ENCODE measurements around the gene GNB4.

The GNB4 gene

DNA sequence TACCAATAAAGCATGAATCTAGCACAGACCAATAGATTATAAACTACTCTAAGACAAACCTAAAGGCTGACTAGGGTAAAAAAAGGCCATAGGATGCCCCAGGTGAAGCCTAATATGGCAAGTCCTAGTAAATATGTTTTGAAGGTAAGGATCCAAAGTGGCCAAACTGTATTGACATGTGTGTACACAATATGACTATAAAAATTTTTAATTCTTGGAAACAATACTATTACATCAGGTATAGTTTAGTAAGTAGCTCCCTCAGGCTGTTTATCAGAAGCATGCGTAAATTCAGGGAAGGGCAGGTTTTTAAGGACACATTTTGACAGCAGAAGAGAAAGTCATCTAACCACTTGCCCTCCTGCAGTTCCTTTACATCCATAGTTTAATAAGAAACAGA, 18.8 kb downstream of the GNB4 start:
- no peak for DNase-seq

DNA sequence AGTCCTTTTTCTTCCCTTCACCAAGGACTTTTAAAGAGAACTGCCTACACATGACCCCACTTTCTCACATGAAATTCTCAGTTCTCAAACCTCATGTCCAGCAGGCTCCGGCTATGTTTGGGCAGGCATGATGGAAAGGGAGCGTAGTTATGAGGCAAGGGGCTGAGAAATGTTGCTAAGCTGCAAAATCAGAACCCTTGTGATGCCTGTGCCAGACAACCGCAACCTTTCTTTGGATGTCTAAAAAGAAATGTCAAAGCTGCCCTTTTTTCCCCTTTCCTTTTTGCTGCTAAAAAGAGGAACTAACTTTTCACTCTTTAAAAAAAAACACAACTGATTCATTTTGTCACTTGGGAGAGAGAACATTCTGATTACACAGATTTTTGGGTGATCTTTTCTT, 19.2 kb downstream of the GNB4 start:
- no peak for DNase-seq

DNA sequence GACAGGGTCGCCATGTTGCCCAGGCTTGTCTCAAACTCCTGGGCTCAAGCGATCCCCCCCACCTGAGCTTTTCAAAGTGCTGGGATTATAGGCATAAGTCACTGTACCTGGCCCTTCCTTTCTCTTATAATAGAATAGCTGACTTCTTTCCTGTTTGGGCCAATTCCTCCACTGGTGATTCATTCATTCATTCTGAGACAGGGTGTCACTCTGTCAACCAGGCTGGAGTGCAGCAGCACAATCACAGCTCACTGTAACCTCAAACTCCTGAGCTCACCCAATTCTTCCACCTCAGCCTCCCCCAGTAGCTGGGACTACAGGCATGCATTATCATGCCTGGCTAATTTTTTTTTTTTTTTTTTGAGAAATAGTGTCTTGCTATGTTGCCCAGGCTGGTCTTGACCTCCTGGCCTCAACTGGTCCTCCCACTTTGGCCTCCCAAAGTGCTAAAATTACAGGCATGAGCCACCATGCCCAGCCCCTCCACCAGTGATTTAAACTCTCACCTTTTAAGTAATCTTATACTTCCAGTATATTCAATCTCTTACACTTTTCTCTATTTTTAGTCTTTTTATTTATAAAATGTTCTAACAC, 20.9 kb downstream of the GNB4 start:
- no peak for DNase-seq

DNA sequence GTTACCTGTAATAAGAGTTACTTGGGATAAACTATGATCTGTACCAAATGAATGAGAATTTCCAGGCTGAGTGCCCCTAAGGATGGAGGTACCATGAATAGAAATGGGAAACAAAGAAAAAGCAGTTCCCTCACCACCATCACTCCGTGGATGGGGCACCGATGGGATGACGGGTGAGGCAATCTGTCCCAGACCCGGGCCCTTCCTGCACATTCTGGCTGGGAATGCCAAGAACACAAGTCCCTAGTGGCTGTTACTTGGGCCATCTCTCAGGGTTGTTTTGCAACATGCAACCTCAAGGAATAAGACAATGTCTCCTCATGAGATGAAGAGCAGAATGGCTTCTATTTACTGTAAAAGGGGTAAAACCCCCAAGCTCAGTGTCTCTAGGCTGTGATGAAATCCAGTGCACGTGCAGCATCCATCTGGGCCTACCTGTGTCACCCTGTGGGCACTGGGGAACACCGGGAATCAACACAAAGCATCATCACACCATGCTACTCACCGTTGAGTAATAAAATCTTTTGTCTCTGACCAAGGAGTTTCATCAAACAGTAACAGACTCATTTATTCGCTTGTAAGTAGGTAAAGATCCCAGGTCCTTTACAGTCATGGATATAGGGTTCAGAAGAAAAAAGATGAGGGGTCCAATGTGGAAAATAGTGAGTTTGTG, 22.3 kb downstream of the GNB4 start:
- DNase-seq = no peak

DNA sequence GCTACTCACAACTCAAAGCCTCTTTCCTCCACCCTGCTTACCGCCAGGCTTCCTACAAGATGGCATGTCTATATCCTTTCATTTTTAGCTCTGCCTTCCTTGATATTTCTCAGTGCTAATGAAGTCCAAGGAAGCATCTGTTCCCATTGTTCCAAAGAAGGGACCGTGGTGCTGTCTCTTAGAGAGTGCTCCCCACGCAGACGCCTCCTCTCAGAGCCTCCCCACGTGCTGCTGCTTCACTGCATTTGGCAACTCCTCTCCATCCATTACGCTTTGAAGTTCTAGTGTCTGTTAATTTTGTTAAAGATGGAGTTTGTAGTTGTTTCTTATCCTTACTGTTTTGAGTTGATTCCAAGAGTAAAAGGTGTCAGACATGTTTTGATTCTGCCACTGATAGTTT, 26.2 kb downstream of the GNB4 start:
- DNase-seq = no peak

DNA sequence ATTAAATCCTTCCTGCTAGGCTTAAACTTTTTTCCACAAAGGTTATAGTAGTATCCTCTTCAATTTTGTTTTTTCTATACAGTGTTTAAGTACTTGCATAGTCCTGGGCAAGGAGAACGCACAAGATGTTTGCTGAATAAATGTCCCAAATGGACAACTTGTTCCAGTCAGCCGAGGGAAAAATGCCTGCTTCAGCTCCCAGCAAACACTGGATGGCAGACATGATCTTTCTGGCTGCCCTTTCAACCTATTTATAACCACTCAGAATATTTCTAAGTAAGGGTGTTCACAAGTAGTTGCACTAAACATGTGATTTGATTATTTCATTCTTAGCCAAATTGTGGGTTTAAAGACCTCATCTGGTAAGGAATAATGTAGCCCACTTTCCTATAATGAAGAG, 29.8 kb downstream of the GNB4 start:
- DNase-seq = no peak

DNA sequence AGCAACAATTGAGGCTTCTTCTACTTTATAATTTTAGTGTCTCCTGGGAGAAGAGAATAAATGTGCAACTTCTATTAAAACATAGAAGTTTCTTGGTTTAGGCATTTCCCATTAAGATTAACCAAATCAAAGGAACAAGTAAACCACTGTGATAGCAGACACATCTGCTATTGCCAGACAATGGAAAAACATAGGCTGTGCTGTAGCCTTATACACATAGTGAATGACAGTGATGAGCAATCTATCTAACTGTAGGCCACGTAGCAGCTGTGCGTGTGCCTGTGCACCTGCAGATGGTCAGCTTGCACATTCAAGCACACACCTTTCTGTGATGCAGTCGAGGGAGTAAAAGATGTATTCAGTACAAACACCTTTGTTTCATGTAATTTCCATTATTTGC, 32.7 kb downstream of the GNB4 start:
- no peak for DNase-seq

DNA sequence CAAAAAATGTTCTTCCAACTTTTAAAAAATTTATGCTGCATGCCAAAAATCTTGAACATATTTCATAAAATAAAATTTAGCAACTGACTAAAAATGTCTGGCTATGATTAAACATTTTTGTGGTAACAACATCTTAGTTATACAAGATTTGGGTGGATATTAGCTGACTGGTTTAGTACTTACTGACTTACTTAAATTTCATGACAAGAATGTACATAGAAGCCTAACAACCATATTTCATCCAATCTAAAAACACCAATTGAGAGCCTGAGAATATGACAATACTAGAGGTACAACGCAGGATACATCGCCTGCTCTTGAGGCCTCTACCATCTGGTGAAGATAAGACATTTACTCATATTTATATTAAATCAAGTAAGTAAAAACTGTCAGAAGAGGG, 34.6 kb downstream of the GNB4 start:
- DNase-seq = no peak

DNA sequence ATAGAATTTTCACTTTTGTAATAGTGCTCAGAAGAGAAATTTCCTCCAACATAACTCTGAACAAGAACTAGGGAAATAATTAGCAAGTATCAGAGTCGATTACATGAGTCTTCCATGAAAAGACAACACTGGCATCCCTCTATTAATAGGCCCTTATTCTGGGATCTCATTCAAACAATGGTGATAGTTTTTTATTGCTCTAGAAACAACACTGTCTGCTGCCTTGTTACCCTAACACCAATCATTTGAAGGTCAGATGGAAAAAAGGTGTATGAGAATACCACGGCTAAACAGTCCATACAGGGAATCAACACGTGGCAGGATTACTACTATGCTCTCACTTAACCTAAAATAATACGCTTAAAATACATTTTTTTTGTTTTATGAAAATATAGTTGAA, 35.9 kb downstream of the GNB4 start:
- no peak for DNase-seq

DNA sequence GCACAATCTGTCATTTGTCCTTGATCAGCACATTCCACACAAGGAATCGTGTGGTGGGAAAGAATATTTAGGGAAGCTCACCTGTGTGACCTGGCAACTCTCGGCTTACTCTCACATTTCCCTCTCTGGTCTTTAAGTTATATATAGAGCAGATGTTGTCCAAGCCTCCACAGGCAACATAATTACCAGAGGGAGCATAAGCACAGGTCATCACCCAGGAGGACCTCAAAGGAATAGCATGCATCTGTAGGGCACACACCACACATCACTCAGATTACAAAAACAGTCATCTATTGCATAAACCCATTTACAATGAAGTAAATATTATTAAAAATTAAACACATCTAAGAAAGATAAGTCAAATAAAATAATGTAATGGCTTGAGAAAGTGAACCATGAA, 36.5 kb downstream of the GNB4 start:
- DNase-seq = no peak

DNA sequence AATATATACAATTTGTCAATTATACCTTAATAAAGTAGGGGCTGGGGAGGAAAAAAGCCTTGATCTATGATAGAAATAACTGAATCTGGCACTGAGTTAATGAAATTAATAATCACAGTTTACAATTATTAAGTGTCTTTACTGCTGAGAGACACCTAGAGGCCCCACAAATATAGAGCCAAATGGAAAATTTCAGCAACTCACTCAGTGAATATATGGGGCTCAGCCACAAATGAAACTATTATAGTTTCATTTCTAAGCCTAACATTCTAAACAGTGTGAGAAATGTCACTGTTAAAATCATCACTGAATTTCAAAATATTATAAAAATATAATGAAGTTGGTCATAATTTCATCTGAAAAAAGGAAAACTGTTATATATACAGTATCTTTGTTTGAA, 40.3 kb downstream of the GNB4 start:
- no peak for DNase-seq

DNA sequence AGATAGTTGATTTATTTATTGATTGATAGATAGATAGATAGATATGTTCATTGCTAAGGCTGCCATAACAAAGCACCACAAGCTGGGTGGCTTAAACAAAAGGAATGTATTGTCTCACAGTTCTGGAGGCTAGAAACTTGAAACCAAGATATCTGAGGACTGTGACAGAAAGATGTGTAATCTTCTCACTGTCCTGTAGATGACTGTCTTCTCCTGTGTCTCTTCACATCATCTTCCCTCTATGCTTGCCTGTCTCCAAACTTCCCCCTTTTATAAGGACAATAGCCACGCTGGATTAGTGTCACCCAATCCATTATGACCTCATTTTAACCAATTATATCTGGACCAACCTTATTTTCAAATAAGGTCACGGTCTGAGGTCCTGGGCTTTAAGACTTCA, 40.9 kb downstream of the GNB4 start:
- no peak for DNase-seq

DNA sequence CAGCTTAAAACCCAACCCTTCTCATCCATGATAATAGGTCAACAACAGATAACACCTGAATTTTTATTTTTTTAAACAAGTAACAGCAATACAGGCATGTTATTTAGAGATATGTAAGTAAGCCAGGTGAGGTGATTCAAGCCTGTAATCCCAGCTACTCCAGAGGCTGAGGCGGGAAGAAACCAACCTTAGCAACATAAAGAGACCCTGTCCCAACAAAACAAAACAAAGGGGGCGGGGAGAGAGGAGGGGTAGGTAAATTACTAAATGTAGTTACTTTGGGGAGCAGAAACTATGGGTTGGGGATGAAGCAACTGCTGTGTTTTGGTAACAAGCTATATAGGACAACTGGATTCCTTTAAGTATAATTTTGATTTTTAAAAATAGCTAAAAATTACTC, 47.0 kb downstream of the GNB4 start:
- no peak for DNase-seq

DNA sequence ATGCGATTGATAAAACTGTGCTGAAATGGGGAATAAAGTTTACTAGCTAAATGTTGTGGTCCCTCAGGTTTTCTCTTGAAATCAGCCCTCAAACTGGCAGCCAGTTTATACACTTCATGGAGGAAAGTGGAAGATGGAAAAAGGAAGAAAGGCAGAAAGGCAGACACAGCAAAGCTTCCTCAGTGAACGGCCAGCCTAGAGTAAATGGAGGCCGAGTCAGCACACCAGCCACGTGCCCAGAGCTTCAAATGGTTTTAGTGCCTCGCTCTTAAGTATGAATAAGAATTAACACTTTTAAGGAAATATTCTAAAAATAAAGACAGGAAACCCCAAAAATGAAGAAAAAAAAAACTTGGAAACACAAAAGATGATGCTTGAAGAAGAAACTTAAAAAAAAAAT, 48.3 kb downstream of the GNB4 start:
- no peak for DNase-seq

DNA sequence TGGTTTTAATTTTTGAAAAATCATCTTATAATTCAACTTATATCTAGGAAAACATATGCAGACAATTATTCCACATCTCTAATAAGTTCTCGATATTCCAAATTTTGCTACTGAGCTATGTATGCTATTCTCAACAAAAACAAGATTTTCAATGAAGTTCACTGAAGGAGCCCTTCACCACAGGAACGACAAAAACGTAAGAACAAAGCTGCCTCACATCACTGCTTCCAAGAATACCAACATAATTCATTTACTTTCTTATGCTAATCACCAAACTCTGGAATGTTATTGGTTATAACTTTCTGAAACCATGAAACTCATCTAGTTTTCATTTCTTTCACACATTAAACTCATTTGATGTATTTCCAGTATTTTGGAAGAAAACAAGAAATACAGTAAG, 49.7 kb downstream of the GNB4 start:
- DNase-seq = no peak

DNA sequence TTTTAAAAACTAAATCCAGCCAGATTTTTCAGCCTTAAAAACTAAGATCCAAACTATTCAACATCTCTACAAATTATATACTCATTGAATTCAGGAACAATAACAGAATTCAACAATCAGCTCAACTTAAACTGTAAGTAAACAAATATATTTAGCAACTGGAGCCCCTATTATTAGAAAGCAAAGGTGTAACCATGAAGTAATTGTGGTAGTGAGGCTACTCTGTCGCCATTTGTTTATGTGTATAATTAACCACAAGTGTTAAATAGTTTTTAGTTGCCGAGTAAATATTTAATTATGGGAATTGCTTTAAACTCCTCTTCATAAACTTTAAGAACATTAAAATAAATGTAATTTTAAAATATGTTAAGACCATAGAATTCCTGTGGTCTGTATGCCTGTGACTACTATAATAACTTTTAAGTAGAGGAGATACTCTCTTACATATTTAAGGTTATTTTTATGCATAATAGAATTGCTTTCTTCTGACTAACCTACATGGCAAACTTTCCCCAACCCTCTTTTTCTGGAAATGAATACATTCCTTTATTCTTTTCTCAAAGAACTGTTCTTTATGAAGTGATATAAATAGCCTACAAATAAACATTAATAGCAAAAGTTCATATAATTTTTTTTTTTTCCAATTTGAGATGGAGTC, 52.6 kb downstream of the GNB4 start:
- DNase-seq = no peak

DNA sequence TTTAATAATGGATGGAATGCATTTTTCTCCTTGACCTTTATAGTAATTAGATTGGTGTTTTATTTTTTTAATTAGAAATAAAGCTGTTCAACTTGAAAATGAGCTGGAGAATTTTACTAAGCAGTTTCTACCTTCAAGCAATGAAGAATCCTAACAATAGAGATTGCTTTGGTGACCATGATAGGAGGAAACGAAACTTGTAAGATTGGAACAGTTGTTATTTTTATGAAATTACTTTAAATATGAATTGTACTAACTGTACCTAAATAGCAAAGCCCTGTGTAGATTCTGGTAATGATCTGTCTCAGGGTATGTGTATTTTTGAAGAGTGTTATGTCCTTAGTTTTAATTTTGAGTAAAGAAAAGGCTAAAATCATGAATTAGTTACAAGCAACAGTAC, 59.4 kb downstream of the GNB4 start:
- DNase-seq = no peak

DNA sequence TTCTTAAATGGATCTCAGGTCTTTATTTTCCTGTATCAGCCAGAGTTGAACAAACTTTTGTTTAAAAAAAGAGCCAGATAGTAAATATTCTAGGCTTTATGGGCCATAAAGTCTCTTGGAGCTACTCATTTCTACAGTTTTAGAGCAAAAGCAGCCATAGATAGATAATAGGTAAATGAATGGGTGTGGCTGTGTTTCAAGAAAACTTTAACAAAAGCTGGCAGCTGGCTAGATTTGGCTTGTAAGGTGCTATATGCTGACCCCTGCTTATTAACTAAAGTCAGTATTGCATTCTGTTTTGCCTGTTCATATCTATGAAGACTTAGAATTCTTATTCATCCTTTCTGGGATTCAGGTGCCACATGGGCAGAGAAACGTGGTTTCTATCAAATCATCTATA, 74.8 kb downstream of the GNB4 start:
- no peak for DNase-seq

DNA sequence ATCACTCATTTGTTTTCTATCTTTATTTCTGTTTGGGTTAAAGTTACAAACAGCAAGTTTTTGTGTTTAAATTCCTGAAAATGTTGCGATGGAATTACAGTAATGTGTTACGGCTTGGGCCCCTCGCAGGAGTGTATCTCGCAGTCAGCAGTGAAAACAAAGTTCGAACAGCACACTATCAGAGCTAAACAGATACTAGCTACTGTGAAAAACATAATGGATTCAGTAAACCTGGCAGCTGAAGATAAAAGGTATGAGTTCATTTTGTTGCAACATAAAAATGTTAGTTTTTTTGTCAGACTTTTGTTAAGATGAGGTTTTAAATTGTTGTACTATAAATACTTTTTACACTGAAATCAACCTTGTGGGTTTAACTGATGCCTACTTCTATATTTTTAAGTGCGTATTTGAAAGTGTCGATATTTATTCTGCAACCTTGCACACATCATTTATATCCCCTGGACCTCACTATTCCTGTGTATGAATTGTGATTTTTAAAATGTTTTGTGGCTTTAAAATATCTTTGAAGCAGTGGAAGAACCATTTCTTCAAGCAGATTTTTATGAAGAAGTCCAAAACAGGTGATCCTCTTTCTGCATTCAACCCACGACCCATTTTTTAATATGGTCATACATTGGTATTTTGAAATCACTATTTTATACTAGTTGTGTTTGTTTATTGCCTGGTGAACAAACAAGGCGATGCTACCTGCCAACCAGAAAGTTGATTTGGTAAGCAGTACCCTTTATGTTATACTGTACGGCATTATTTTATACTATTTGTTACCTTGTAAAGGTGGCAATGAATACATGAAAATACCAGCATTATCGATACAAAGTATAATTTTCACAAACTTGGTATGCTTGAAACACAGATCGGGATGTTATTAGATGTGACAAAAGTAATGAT, 75.9 kb downstream of the GNB4 start:
- DNase-seq = no peak

DNA sequence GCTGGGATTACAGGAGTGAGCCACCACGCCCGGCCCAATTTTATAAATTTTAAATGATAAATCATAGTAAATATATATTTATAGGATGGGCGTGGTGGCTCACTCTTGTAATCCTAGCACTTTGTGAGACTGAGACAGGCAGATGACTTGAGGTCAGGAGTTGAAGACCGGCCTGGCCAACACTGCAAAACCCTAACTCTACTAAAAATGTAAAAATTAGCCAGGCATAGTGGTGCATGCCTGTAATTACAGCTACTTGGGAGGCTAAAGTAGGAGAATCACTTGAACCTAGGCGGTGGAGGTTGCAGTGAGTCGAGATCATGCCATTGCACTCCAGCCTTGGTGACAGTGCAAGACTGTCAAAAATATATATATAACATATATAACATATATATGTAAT, 77.3 kb downstream of the GNB4 start:
- DNase-seq = no peak

DNA sequence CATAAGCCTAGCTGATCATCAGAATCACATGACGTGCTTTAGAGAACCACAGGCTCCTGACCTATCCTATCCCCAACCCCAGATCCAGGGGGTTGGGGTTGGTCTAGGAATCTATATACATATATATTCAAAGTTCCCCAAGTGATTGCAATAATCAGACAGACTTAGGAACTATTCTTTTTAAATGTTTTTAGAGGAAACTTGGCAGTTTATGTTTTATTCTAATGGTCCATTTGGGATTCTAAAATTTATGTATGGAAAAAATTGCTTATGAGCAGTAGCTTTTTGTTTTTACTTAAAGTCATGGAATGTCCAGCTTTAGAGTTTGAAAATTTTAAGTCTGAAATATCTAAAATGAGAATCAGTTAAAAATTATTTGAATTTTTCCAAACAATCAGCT, 81.6 kb downstream of the GNB4 start:
- no peak for DNase-seq

DNA sequence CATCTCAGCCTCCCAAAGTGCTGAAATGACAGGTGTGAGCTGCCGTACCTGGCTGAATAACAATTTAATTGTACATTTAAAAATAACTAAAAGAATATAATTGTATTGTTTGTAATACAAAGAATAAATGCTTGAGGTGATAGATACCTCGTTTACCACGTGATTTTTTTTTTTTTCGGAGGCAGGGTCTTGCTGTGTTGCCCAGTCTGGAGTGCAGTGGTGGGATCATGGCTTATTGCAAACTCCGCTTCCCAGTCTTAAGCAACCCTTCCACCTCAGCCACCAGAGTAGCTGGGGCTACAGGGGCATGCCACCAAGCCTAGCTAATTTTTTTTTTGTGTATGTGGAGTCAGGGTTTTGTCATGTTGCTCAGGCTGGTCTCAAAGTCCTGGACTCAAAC, 87.9 kb downstream of the GNB4 start:
- DNase-seq = no peak

DNA sequence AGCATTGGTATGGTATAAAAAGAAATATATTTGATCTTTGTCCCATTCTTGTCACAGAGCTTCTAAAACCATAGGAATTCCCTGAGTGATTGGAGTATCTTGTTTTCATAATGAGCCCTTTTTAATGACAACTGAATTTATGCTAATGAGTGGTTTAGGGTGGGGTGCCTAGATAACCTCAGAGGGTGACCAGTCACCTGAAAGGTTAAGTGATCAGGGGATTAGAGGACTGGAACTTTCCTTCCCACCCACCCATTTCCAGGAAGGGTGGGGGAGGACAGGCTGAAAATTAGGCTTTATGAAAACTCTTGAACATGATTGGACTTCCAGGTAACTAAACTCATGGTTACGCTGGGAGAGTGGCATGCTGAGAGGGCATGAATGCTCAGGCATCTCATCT, 95.3 kb downstream of the GNB4 start:
- DNase-seq = no peak

All from NCI-H1092 (cell line).